Right lobe of liver (tissue), 6 donors: Measurements from ENCODE around the gene PPME1. TPM values are rescaled to one million over a fixed set of nuclear protein-coding genes. Genes with fewer than 3 reads are reported as not detected.
"Not testable (repeated sequence)": the region's sequence is repeated elsewhere in the genome, so short reads cannot be mapped to it uniquely, and the experiment has no call there.

Experiments used
- ATAC-seq, 4 donors: fragments of 200-7000 bp; cut with Tn5 transposase; one replicate each; pipeline ENCODE4 v1.9.1; 2020; ENCODE audit warnings: mild to moderate bottlenecking in 4 of 4, moderate library complexity in 4 of 4
- DNase-seq, 3 donors: peaks; one replicate each; pipeline ENCODE4 v3.0.0-alpha.2; 2020
- H3K27ac ChIP-seq, 3 donors: fragments of 200-600 bp; one replicate each; pipeline ENCODE4 v1.8.0; 2022
- H3K27me3 ChIP-seq, 2 donors: fragments of 200-600 bp; one replicate each; pipeline ENCODE4 v1.8.0; 2022
- H3K36me3 ChIP-seq, 4 donors: fragments of 200-600 bp; sonication (generic) in 1 of 4; one replicate each; pipeline versions ENCODE4 v1.5.1 to v1.8.0; 2017 to 2022; ENCODE audit warnings: control low read depth in 1 of 4
- H3K4me1 ChIP-seq, 4 donors: fragments of 200-600 bp; sonication (generic) in 1 of 4; one replicate each; pipeline versions ENCODE4 v1.5.1 to v1.8.0; 2017 to 2022; ENCODE audit warnings: control low read depth in 1 of 4
- H3K4me3 ChIP-seq, 3 donors: fragments of 200-600 bp; one replicate each; pipeline ENCODE4 v1.8.0; 2022
- H3K9me3 ChIP-seq, 4 donors: fragments of 200-600 bp; sonication (generic) in 1 of 4; one replicate each; pipeline versions ENCODE4 v1.5.1 to v1.8.0; 2017 to 2022; ENCODE audit warnings: control low read depth in 1 of 4
- CTCF ChIP-seq, 4 donors: fragments of 200-600 bp in 3 of 4; fragments of 450-650 bp in 1 of 4; IDR thresholded peaks; one replicate each; pipeline versions ENCODE4 v1.5.1 to v1.8.0; 2016 to 2022; ENCODE audit warnings: antibody characterized with exemption in 4 of 4, mild to moderate bottlenecking in 2 of 4
- POLR2A ChIP-seq: fragments of 450-650 bp; IDR thresholded peaks from one replicate; pipeline ENCODE4 v1.6.1; 2017; ENCODE audit warnings: antibody characterized with exemption, mild to moderate bottlenecking
- WGBS: methylation state at CpG from one replicate; pipeline ENCODE4 v1.1.6; 2018; ENCODE audit warnings: low coverage, low lambda C conversion rate; ENCODE audit not compliant: insufficient coverage; ENCODE audit errors: missing lambda C conversion rate; 5-methylcytosine and 5-hydroxymethylcytosine counted together
- intact Hi-C, 2 donors: fragments of 100-400 bp; cut with DNase I; formaldehyde crosslinking; loops; one replicate each; pipeline versions ENCODE4 v1.11.2 to v1.14.1; 2022
- long read RNA-seq: library from polyadenylated mRNA; unstranded; transcript quantifications from one replicate; pipeline ENCODE4 v2.0.0, GENCODE V29; 2019
- total RNA-seq, 6 experiments: library from RNA; depleted of rRNA in 2 of 6; stranded (reverse); fragments of >200 nt in 2 of 6; fragmentation: NEBNext Ultra II Directional in 3 of 6; extraction: Animal tissue kit (Norgen Biotek cat#: 25700) in 3 of 6; gene quantifications; one replicate each; pipeline versions ENCODE4 v1.1.0 to v1.2.4, GENCODE V29; 2016 to 2023
- donor health status: DM: no; HTN: yes; CAD: no.
- donor health status: DM: no; HTN: no; CAD: no.
- donor health status: DM: no; HTN: no; CAD: no.
- donor health status: DM: no; HTN: yes; CAD: no.
- donor health status: DM: no; HTN: yes; CAD: no.

PPME1 gene, protein sequence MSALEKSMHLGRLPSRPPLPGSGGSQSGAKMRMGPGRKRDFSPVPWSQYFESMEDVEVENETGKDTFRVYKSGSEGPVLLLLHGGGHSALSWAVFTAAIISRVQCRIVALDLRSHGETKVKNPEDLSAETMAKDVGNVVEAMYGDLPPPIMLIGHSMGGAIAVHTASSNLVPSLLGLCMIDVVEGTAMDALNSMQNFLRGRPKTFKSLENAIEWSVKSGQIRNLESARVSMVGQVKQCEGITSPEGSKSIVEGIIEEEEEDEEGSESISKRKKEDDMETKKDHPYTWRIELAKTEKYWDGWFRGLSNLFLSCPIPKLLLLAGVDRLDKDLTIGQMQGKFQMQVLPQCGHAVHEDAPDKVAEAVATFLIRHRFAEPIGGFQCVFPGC
- 10 to 100 TPM in 5 of 6 experiments, 1 to 10 TPM in 1; 8.9 to 18.9 (median 13.0) TPM for total RNA-seq
- long read RNA-seq, partial matches to known transcripts = 0 of 3 reads
- long read RNA-seq, other reads (novel, unspliced or antisense) = 2 of 3 reads

DNA sequence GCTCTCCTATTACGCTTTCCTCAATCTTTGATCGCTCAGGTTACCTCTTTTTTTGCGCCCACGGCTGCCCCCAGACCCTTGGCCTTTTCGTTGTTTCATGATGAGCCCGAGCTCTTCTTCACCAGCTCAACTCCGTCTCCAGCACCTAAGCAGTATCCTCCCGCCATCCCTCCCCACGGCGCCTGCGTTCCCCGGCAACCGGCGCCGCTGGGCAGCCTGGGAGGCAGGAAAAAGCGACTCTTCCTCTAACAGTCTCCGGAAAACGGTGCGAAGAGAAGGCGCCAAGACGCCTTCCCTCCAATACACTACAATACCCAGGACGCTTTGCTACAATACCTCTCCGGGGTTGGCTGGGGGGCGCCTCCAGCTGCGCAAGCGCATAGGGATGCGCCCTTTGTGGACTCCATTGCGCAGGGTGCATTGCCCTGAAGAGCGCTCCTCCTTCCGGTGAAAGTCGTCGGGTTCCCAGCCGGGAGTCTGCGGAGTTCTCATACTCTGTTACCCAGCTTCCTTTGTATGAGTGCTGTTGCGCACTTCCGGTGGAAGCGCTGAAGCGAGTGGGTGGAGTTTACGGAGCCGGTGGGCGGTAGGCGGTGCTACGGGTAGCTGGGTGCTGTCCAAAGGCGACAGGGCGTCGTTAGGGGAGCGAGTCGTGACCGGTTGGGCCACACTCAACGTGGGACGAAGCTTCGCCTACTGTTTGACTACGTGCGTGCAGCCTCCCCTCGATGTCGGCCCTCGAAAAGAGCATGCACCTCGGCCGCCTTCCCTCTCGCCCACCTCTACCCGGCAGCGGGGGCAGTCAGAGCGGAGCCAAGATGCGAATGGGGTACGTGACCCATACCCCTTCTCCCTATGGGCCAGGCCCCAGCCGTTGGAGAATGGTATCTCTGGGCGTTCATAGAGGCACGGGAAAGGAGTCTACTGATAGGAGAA, at the start of gene PPME1, which contains the start of gene C2CD3:
Gene PPME1 (plus strand): TSS at position 596 of the 936 bp plus-strand sequence. CDS start 133 bp downstream, at position 729.
Gene C2CD3 (minus strand): TSS at position 309 of the 936 bp plus-strand sequence. CDS start 210 bp downstream, at position 99.
- Histone ChIP-seq H3K27ac (peak within 1 kb of the TSS; percentile 49 to 74 (median 73)), H3K27me3 (no peaks in the 10 kb centered on the region), H3K4me3 (peak within 1 kb of the TSS; percentile 60 to 83 (median 75)), H3K9me3 (no peaks in the 10 kb centered on the region), H3K36me3 (peaks cover 0 to 13% (median 0%) of the 10 kb centered on the region in 4 donors), H3K4me1 (peaks cover 0 to 19% (median 4%) of the 10 kb centered on the region in 4 donors)
- intact Hi-C loops = no loop called here
- DNase-seq (peak; percentile 97 to 99 (median 99)), ATAC-seq (peak; percentile 96 to 98 (median 97))
- WGBS = under 1% methylated on average over 43 of the region's 68 CpGs
- TF ChIP-seq CTCF (IDR thresholded peaks at IDR 0.05) (peak in 3 of 4 donors; percentile 26 to 39 (median 37)), POLR2A (peak; percentile 79)

GRCh38 chr11:74121804-74122203, 49.3 kb upstream of the PPME1 start:
- intact Hi-C loops = no loop called here
- Histone ChIP-seq H3K4me3 (no peak overlapping the region), H3K4me1 (no peaks in the 10 kb centered on the region), H3K27ac (no peak overlapping the region), H3K36me3 (no peaks in the 10 kb centered on the region), H3K9me3 (no peaks in the 10 kb centered on the region), H3K27me3 (no peaks in the 10 kb centered on the region)
- TF ChIP-seq POLR2A = no peak
- no peak for TF ChIP-seq CTCF (IDR thresholded peaks at IDR 0.05)
- no peak for ATAC-seq
- no peak for DNase-seq
- 96% methylated on average over 5 of the region's 5 CpGs for WGBS

DNA sequence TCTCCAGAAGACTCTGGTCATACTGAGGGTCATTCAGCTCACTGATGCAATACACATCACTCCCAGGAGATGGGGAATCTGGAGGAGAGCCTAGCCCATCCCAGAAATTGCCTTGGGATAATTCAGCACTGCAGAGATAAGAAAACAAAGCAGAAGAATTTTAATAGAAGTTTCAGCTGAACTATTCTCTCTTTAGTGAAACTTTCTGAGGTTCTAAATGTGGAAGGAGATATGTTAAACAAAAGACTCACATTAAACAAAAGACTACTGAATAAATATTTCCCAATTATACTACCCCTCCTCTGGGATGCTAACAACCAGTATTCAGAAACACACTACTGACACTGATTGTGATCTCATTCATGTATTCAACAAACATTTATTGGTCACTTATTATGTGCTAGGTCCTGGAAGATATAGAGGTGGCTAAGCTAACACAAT, 48.1 kb upstream of the PPME1 start:
- Histone ChIP-seq H3K4me3 (no peak overlapping the region), H3K27me3 (no peaks in the 10 kb centered on the region), H3K27ac (no peak overlapping the region), H3K4me1 (no peaks in the 10 kb centered on the region), H3K9me3 (no peaks in the 10 kb centered on the region), H3K36me3 (no peaks in the 10 kb centered on the region)
- DNase-seq (no peak), ATAC-seq (no peak)
- intact Hi-C loops = no loop called here
- TF ChIP-seq CTCF (IDR thresholded peaks at IDR 0.05) (no peak), POLR2A (no peak)

DNA sequence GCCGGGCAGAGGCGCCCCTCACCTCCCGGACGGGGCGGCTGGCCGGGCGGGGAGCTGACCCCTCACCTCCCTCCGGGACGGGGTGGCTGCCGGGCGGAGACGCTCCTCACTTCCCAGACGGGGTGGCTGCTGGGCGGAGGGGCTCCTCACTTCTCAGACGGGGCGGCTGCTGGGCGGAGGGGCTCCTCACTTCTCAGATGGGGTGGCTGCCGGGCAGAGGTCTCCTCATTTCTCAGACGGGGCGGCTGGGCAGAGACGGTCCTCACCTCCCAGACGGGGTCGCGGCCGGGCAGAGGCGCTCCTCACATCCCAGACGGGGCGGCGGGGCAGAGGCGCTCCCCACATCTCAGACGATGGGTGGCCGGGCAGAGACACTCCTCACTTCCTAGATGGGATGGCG, 42.0 kb upstream of the PPME1 start:
- H3K36me3 ChIP-seq, H3K27ac ChIP-seq, ATAC-seq, H3K9me3 ChIP-seq, H3K27me3 ChIP-seq, H3K4me1 ChIP-seq, DNase-seq, intact Hi-C loops, H3K4me3 ChIP-seq: not testable (repeated sequence)
- WGBS = no CpG with 5 or more reads among the region's 33 CpGs
